Lung microvascular endothelial cell (primary cell): ENCODE measurements around the gene ABHD14A. TPM values are rescaled to one million over a fixed set of nuclear protein-coding genes. Genes with fewer than 3 reads are reported as not detected.
A peak's percentile ranks its signal among the peaks of the same experiment; 100 is the strongest.
"Not testable (repeated sequence)": the region's sequence is repeated elsewhere in the genome, so short reads cannot be mapped to it uniquely, and the experiment has no call there.

Experiments used
- DNase-seq, 2 donors: peaks; one replicate each; pipeline versions ENCODE4 v3.0.0 to v3.0.0-alpha.2; 2010; ENCODE audit warnings: low read depth in 2 of 2
- total RNA-seq: library from RNA; depleted of rRNA; stranded (reverse); fragments of >200 nt; gene quantifications from 2 replicates; pipeline ENCODE4 v1.2.1, GENCODE V29; 2014

The ABHD14A gene
- total RNA-seq, 1 donor from 2014 or later: 3.4 TPM

GRCh38 chr3:51970606-51971300, 4.1 kb upstream of the ABHD14A start:
- no peak for DNase-seq

GRCh38 chr3:51971350-51971749, 3.5 kb upstream of the ABHD14A start:
- no peak for DNase-seq

GRCh38 chr3:51974277-51974962, 444 bp upstream of the ABHD14A start:
- DNase-seq: peak in 1 of 2 donors; percentile 23

DNA sequence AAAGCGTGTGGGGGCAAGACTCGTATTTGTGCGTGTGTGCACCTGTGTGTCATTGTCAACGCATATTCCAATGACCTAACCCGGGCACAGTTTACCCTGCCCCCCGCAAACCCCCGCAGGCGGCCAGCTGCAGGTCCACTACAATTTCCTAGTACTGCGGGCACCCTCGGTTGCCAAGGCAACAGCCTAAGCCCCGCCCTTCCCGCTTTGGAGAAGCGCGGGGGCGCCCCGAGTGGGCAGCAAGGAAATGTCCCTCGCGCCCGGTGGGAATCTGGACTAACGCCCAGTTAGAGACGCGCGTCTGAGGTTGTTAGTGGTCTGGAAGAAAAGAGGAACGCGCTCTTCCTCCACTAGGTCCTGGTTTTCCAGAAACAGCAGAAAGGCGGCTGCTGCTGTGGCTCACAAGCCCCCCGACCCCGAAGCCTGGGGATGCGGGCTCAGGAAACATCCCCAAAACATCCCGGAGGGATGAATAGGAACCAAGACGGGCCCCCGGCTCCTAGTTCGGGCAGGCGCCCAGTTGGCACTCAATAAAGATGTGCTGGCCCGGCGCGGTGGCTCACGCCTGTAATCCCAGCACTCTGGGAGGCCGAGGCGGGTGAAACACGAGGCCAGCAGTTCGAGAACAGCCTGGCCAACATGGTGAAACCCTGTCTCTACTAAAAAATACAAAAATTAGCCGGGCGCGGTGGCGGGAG, 1.1 kb downstream of the ABHD14A start:
- DNase-seq: peak; percentile 51 to 53

- DNase-seq: no peak
Observed at GRCh38 chr3:51977446-51978142, 2.7 kb downstream of the ABHD14A start.

DNA sequence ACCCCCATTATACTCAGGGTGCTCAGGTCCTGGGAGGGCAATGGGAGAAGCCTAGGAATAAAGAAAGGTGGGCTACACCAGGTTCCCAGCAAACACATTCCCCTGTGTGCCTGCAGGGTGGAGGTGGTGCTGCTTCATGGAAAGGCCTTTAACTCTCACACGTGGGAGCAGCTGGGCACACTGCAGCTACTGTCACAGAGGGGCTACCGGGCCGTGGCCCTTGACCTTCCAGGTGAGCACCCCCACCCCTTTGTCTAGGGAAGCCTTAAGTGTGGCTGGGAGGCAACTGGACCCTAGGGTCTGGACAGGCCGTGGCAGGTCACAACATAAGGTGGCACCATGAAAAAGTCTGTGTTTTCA, 3.3 kb downstream of the ABHD14A start:
- DNase-seq: no peak

DNA sequence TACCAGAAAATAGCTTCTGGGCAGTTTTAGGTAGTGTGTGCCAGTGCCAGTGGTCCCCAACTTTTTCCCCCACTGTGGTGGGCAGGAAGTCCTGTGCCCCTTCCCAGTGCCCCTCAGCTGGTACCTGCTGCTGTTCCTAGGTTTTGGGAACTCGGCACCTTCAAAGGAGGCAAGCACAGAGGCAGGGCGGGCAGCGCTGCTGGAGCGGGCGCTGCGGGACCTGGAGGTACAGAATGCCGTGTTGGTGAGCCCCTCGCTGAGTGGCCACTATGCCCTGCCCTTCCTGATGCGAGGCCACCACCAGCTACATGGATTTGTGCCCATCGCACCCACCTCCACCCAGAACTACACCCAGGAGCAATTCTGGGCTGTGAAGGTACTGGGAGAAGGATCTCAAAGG, 5.4 kb downstream of the ABHD14A start:
- no peak for DNase-seq

DNA sequence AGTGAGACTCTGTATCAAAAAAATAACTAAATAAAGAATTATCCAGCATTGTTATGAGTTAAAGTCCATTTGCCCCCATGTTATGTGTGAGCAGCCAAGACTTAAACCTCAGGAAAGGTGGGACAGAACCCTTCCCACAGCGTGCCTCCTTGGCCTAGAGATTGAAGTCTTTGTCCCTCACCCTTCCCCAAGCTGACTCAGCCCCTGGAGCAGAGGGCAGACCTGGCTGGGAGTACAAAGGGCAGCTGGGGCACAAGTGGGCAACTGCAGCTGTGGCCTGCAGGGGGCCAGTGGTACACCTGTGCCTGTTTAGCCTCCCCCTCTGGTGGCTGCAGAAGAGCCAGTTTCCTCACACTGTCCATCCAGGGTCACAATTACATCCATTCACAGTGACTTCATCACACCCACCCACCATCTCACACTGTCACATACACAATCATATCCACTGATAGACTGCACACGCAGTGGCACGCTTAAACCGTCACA, 7.5 kb downstream of the ABHD14A start:
- DNase-seq: peak; percentile 41 to 67

- DNase-seq: peak; percentile 83 to 87
Observed at GRCh38 chr3:51982838-51983577, 8.1 kb downstream of the ABHD14A start, which contains the start of gene ACY1. TSS of gene ACY1 (plus strand) at chr3:51983535. CDS start at chr3:51984065, 530 bp downstream.

DNA sequence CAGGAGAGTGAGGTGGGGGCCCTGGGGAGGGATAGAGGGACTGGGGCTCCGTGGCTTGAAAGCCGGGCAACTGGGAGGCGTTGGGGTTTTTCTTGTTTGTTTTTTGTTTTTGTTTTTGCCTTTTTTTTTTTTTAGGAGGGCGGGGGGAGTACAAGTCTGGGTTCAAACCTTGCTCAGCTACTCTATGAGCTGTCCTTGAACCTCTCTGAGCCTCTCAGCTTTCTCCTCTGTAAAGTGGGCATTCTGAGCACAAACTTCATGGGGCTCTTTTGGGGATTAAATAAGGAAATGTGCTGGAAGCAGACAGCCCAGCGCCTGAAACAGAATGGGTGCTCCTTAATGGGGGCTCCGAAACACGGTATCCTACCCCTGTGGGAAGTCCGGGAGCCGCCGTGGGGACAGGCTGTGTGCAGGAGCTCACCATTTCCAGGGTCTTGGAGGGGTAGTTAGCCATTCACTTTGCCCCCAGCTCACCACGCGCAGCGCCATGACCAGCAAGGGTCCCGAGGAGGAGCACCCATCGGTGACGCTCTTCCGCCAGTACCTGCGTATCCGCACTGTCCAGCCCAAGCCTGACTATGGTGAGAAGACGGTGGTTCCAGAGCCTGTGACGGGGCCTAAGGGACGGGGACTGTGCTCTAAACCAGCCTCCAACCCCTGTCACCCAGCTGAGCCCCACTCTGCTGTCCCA, 8.9 kb downstream of the ABHD14A start:
- DNase-seq: no peak

DNA sequence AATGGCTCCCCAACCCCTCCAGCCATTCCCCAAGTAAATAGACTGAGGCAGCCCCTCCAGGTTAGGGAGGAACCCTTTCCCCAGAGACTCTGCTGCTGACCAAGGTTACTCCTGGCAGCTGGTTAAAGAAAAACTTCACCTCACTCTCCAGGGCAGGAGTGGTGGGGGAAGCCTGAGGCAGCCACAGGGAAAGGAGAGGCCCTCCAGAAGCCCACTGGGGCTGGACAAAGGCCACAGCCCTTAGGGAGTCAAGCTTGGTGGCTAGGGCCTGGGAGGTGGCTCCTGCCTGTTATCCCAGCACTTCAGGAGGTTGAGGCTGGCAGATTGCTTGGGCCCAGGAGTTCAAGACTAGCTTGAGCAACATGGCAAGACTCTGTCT, 9.4 kb downstream of the ABHD14A start:
- DNase-seq: no peak

GRCh38 chr3:51985063-51985462, 10.2 kb downstream of the ABHD14A start:
- no peak for DNase-seq

DNA sequence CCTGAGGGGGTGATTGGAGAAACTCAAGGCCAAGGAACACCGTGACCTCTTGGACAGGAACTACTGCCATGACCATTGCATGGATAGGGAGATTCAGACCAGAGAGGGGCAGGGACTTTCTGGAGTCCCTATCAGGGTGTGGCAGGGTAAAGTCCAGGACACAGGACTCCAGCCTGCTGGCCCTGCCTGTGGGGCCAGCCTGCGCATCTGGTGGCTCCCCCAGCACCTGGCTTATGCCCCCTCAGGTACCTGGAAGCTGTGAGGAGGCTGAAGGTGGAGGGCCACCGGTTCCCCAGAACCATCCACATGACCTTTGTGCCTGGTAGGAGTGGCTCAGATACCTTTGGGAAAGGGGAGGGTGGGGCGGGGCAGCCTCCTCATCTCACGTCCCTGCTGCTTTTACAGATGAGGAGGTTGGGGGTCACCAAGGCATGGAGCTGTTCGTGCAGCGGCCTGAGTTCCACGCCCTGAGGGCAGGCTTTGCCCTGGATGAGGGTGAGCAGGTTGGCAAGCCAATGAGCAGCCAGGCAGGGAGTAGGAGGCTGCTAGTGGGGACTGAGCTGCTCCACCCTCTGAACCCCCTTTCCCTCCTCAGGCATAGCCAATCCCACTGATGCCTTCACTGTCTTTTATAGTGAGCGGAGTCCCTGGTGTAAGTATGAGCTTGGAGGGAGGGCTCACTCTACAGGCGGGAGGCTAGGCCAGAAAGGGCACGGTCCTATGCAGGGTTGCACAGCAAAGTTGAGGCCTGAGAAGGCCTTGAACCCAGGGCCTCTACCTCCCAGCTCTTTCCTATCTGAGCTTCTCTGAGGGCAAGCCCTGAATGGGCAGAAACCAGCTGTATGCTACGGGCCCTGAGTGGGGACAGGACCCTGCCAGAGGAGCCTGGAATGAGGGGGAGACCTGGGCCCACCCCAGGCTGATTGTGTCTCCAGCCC, 11.4 kb downstream of the ABHD14A start:
- no peak for DNase-seq

DNA sequence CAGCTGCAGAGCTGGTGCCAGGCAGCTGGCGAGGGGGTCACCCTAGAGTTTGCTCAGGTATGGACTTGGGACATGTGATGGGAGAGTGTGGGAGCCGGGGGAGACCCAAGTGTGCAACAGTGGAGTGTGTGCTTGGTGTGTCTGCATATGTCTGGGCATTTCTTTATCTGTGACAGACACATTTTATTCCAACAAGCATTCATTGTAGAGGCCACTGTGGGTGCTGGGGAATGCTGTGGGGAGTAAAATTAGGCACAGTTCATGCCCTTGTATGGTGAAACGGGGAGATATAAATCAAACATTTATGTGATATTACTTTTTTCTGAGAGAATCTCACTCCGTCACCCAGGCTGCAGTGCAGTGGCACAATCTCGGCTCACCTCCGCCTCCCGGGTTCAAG, 12.7 kb downstream of the ABHD14A start:
- DNase-seq: no peak

DNA sequence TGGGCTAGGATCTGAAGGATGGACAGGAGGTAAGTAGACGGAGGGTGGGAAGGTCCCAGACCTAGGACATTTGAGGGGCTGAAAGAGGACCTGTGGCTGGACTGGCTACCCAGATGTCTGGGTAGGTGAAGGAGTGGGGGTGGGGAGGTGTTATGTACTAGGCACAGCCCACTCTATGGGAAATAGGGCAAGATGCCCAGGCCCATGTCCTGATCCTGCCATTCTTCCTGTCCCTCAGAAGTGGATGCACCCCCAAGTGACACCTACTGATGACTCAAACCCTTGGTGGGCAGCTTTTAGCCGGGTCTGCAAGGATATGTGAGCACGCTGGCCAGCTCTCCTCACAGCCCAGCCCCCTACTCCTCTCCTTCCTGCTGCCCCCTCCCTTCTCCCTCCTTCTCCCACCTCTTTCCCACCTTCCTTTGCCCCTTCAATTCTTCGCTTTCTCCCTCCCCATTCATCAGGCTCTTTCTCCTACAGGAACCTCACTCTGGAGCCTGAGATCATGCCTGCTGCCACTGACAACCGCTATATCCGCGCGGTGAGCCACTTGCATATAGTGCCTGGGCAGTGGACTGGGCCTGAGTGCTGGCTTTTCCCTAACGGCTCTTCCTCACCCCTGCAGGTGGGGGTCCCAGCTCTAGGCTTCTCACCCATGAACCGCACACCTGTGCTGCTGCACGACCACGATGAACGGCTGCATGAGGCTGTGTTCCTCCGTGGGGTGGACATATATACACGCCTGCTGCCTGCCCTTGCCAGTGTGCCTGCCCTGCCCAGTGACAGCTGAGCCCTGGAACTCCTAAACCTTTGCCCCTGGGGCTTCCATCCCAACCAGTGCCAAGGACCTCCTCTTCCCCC, 13.7 kb downstream of the ABHD14A start:
- DNase-seq: no peak

DNA sequence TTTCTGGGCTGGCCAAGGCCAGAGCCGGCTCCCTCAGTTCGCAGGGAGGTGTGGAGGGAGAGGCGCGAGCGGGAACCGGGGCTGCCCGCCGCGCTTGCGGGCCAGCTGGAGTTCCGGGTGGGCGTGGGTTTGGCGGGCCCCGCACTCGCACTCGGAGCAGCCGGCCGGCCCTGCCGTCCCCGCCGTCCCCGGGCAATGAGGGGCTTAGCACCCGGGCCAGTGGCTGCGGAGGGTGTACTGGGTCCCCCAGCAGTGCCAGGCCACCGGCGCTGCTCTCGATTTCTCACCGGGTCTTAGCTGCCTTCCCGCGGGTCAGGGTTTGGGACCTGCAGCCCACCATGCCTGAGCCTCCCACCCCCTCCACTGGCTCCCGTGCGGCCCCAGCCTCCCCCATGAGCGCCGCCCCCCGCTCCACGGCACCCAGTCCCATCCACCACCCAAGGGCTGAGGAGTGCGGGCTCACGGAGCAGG, 15.7 kb downstream of the ABHD14A start:
- not testable (repeated sequence) for DNase-seq

GRCh38 chr3:51992017-51992682, 17.3 kb downstream of the ABHD14A start:
- no peak for DNase-seq

DNA sequence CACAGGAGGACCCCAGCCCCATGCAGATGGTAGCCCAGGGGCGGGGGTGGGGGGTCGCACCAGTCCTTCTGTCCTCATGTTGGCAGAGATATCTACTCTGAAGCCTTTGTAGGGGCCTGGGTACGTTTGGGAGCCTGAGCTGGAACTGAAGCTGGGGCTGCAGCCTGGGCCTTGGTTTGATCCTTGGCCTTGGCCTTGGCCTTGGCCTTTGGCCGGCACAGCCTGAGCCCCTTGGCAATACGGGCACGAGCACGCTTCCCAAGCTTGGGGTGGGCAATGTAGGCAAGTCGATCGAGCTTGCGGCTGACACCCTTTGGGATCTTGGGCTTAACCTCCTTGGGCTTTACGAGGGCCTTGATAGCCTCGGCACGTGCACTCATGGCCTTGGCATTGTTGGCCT, 18.8 kb downstream of the ABHD14A start:
- not testable (repeated sequence) for DNase-seq
